Hepatocyte (in vitro differentiated cells): Measurements from ENCODE around the gene CELA1.

Experiments
- CTCF ChIP-seq: fragments of 200-600 bp; sonication (generic); IDR thresholded peaks from 2 replicates; pipeline ENCODE4 v1.5.1; 2016; ENCODE audit warnings: antibody characterized with exemption, mild to moderate bottlenecking; ENCODE audit not compliant: poor library complexity
- EZH2 ChIP-seq: fragments of 200-600 bp; sonication (generic); IDR thresholded peaks from 2 replicates; pipeline ENCODE4 v1.6.1; 2016; ENCODE audit warnings: antibody characterized with exemption, mild to moderate bottlenecking, borderline replicate concordance
- EZH2phosphoT487 ChIP-seq: fragments of 200-600 bp; sonication (generic); IDR thresholded peaks from one replicate; pipeline ENCODE4 v1.6.1; 2018; ENCODE audit warnings: antibody characterized with exemption, mild to moderate bottlenecking, low read depth, moderate library complexity; ENCODE audit not compliant: unreplicated experiment, severe bottlenecking

GRCh38 chr12:51383269-51383905 is 36.9 kb upstream of the CELA1 start:
- TF ChIP-seq CTCF (no peak), EZH2 (no peak), EZH2phosphoT487 (no peak)
